AG10803 (cell line): Measurements from ENCODE around the gene GRK3.
A peak's percentile ranks its signal among the peaks of the same experiment; 100 is the strongest.

Experiments used
- DNase-seq: peaks from one replicate; pipeline ENCODE4 v3.0.0; 2010; ENCODE audit warnings: low read depth
- H3K4me3 ChIP-seq: 2 replicates; pipeline ENCODE4 v1.5.1; 2011; ENCODE audit warnings: mild to moderate bottlenecking, low read length, control low read depth
- CTCF ChIP-seq: conservative IDR thresholded peaks from 2 replicates; pipeline ENCODE4 v1.5.1; 2011; ENCODE audit warnings: mild to moderate bottlenecking, low read length, control low read depth, inconsistent platforms

The GRK3 gene

DNA sequence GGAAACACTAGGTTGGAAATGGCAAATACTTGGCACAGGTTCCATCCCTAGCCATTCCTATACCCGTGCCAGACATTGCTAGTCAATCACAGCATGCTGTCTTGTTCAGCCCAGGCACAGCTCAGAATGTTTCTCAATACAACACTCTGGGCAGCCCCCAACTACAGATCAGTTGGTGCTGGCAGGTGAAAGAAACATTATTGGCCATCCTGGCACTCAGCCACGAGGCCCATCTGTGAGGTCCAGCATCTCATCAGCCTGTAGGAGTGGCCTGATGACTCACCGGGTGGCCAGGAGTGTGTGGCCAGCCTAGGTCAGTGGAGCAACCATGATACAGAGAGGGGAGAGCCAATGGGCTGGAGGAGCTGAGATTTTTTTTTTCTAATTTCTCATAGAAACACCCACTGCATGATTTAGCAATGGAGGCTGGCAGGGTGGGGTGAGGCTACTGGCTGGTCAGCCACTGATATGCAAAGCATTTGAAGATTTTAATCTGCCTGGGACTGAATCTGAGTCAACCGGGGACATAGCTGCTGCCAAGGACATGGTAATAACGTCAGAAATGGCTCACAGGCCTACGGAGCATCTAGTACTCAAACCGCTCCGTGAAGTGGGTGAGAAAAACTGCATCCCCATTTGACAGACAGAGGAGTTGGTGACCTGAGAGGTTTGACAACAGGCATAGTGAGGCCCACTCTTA, 182.9 kb downstream of the GRK3 start:
- H3K4me3 ChIP-seq = no peak overlapping the region
- TF ChIP-seq CTCF = no peak
- peak; percentile 94 for DNase-seq

- no peak for TF ChIP-seq CTCF
- no peak overlapping the region for H3K4me3 ChIP-seq
- DNase-seq = no peak
These were observed 183.7 kb downstream of the GRK3 start for GRCh38 chr22:25748140-25748539.

- no peak for TF ChIP-seq CTCF
- H3K4me3 ChIP-seq = no peak overlapping the region
- no peak for DNase-seq
These were observed 184.2 kb downstream of the GRK3 start for GRCh38 chr22:25748704-25749103.

- no peak for TF ChIP-seq CTCF
- DNase-seq = no peak
- H3K4me3 ChIP-seq = no peak overlapping the region
These were observed 185.1 kb downstream of the GRK3 start for GRCh38 chr22:25749420-25750169.

- TF ChIP-seq CTCF = no peak
- no peak overlapping the region for H3K4me3 ChIP-seq
These were observed 186.2 kb downstream of the GRK3 start for GRCh38 chr22:25750569-25751173.

GRCh38 chr22:25751174-25751581, 186.7 kb downstream of the GRK3 start:
- no peak overlapping the region for H3K4me3 ChIP-seq
- no peak for TF ChIP-seq CTCF
- no peak for DNase-seq

More at GRCh38 chr22:25750569-25751173, 186.2 kb downstream of the GRK3 start:
- DNase-seq = peak; percentile 8
